Measurements from ENCODE around the gene NCK1.

The NCK1 gene

GRCh38 chr3:136908297-136908696, 46.3 kb downstream of the NCK1 start:
- no peak for DNase-seq (ENCODE audit: low read depth in 2 of 2)

- DNase-seq (ENCODE audit: low read depth in 2 of 2), result no peak
These were observed 47.2 kb downstream of the NCK1 start for GRCh38 chr3:136909187-136909586.

GRCh38 chr3:136910697-136911096, 48.7 kb downstream of the NCK1 start:
- no peak for DNase-seq (ENCODE audit: low read depth in 2 of 2)

DNA sequence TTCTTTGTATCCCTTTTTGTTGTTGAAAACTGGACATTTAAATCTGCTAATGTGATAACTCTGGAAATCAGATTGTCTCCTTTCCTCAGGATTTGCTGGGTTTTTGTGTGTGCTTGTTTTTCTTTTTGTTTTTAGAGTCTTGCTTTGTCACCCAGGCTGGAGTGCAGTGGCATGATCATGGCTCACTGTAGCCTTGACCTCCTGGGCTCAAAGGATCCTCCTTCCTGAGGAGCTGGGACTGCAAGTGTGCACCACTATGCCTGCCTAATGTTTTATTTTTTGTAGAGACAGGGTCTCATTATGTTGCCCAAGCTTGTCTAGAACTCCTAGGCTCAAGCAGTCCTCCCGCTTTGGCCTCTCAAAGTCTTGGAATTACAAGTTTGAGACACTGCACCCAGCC, 51.2 kb downstream of the NCK1 start:
- DNase-seq (ENCODE audit: low read depth in 2 of 2), result no peak

DNA sequence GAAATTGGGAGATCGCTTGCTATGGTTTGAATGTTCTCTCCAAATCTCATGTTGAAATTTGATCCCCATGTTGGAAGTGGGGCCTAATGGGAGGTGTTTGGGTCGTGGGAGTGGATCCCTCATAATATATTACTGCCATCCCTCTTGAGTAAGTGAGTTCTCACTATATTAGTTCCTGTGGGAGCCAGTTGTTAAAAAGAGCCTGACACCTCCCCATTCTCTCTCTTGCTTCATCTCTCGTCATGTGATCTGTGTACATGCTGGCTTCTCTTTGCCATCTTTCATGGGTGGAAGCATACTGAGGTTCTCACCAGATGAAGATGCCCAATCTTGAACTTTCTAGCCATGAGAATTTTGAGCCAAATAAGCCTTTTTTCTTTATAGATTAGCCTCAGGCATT, 52.7 kb downstream of the NCK1 start:
- DNase-seq (ENCODE audit: low read depth in 2 of 2), result no peak

- DNase-seq (ENCODE audit: low read depth in 2 of 2), result no peak
These were observed 54.2 kb downstream of the NCK1 start for GRCh38 chr3:136916223-136916622.

DNA sequence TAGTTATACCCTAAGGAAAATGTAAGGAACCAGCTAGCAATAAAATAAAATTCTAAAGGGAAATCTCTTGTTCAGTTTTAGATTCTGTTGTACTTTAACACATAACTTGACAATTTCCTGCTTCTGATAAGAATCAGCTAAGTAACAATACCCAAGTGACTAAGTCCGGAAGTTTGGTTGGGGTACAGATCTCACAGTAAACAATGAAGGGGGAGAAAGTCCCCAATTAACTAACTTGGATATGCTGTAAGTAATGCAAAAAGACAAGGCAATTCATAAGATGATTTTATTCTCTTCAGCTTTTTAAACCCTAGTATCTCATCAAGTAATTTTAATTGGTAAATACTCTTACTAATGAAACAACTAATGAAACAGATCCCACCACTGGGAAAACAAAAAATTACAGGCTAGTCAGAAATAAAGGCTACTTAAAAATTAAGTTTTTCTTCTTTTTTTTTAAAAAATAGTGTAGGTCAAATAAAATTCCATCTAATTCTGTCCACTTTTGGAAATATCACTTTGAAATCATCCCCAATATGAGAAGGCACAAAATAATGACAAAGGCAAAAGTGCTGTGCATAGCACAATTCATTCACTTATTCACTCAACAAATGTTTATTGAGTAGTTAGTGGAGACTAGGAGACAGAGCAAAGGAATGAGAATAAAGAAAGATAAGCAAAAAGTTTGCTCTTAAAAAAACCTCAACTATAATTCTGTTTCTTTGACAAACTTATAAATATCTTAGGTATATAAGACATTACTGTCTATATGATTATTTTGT, 58.0 kb downstream of the NCK1 start:
- DNase-seq (ENCODE audit: low read depth in 2 of 2), result no peak

DNA sequence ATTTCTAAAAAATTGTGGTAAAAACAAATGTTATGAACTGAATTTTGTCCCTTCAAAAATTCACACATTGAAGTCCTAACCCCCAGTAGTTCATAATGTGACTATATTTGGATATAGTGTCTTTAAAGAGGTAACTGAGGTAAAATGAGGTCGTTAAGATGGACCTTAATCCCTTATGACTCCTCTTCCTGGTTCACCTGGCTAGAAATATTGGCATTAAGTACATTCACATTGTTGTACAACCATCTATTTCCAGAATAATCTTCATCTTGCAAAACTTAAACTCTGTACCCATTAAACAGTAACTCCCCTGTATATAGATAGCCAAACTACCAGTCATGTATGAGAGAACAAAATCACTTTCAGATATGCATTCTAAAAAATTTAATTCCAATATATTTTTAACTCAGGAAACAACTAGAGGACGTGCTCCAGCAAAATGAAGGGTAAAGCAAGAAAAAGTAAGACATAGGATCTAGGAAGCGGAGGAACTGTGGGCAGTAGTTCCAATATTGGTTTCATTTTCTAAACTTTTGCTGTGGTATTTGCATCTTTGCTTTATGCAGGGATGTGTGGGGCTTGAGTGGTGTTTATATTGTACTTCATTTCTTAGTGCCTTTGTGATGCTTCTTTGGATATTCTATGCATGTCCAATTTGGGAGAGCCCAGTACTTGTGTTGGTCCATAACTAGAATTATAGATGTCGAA, 59.0 kb downstream of the NCK1 start:
- DNase-seq (ENCODE audit: low read depth in 2 of 2), result no peak

GRCh38 chr3:136925425-136926190, 63.6 kb downstream of the NCK1 start:
- no peak for DNase-seq (ENCODE audit: low read depth in 2 of 2)

GRCh38 chr3:136928240-136928639, 66.2 kb downstream of the NCK1 start:
- DNase-seq (ENCODE audit: low read depth in 2 of 2), result no peak

DNA sequence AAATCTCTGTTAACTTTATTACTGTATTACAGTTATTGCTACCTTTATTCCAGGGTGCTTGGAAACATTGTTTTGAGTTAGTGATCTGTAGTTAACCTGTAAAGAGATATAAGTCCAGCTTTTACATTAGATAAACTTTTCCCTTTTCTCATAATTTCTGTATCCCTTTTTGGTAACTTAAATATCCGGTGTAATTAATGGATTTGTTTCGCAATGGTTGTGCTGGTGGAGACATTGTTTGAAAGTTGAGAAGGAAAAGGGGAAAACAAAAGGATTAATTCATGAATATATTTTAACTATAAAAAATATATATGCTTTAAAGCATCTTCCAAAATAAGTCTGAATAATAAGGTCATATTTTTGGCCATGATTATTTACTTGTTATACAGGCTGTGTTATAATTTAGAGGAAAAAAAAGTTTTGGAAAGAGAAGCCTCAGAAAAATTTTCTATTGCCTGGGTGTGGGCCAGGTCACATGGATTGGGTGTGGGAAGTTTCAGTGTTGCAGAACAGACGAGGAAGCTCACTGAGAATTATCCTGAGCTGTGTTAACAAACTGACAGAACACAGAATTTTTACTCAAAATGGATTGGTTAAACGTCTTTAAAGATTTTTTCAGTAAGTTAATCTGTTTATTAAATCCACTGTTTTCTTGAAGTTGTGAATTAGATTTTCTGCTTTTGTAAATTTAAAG, 68.1 kb downstream of the NCK1 start:
- no peak for DNase-seq (ENCODE audit: low read depth in 2 of 2)

DNA sequence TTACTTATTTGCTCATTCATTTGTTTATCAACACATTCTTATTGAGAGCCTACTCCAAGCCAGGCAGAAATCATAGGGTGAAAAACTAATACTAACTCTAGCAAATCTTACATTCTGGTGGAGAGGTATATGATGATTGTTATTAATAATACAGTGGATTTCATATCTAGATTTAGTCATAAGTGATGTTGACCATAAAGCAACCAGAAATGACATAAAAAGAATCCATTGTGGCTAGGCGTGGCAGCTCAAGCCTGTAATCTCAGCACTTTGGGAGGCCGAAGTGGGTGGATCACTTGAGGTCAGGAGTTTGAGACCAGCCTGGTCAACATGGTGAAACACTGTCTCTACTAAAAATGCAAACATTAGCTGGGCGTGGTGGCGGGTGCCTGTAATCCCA, 69.6 kb downstream of the NCK1 start:
- DNase-seq (ENCODE audit: low read depth in 2 of 2), result no peak

- DNase-seq (ENCODE audit: low read depth in 2 of 2), result no peak
These were observed 70.5 kb downstream of the NCK1 start for GRCh38 chr3:136932523-136932922.

DNA sequence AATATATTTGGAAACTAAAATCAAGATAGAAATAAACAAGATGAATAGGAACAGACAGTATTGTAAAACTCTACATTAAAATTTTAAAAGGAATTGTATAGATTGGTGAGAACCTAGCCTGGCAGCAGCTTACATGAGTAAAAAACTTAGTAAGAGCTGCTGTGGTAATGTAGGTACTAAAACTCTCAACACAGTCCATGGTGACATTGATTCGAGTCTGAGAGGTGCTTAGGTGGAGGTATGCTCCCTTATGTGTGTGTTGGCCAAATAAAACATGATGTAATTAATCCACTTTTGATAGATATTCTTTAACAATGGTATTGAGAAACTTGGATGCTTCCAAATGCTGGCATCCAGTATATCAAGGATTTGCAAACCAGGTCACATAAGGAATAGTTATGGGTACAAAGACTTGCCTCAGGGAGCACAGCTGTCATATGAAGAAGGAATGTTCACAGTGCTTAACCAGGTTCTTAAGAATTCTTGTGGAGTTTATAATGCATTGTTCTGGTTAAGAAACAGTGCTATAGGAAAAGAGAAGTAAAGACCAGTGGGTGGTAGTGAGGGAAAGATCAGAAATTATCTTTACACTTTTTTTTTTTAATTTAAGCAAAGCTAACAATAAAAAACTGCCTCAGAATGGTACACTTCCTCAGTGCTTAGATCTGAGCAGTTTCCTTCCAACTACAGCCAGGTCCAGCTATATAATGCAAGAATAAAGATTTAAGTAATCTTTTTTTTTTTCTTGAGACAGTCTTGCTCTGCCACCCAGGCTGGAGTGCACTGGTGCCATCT, 71.2 kb downstream of the NCK1 start:
- no peak for DNase-seq (ENCODE audit: low read depth in 2 of 2)

DNA sequence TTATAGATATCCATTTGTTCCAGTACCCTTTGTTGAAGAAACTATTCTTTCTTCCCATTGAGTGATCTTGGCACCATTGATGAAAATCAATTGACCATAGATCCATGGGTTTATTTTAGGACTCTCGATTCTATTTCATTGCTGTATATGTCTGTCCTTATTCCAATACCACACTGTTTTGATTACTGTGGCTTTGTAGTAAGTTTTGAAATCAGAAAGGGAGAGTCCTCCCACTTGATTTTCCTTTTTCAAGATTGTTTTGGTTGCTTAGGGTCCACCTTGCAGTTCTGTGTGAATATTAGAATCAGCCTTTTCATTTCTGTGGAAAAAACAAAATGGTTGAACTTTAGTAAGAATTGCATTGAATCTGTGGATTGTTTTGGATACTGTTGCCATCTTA, 75.2 kb downstream of the NCK1 start:
- DNase-seq (ENCODE audit: low read depth in 2 of 2), result no peak

GRCh38 chr3:136937851-136938250, 75.8 kb downstream of the NCK1 start:
- DNase-seq (ENCODE audit: low read depth in 2 of 2), result no peak

- no peak for DNase-seq (ENCODE audit: low read depth in 2 of 2)
These were observed 76.3 kb downstream of the NCK1 start for GRCh38 chr3:136938334-136938733.

- DNase-seq (ENCODE audit: low read depth in 2 of 2), result no peak
These were observed 77.5 kb downstream of the NCK1 start for GRCh38 chr3:136939489-136939888.

DNA sequence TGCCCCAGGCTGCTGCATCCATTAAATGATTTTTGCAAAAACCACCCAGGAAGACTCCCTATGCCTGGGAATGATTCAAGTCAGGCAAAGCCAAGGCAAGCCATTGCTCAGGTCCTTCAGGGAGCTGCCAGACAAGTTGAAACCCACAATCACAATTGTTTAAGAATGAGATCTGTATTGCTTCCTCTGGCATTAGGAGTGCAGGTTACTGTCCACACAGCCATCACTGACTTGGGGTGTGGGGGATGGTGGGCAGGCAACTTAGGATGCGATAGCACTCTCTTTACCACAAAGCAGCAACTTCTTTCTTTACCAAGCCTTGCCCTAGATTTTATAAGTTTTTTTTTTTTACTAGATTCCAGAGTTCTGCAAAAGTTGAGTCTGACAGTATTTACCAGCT, 80.8 kb downstream of the NCK1 start:
- DNase-seq (ENCODE audit: low read depth in 2 of 2), result no peak

GRCh38 chr3:136943436-136943835, 81.4 kb downstream of the NCK1 start:
- no peak for DNase-seq (ENCODE audit: low read depth in 2 of 2)

- no peak for DNase-seq (ENCODE audit: low read depth in 2 of 2)
These were observed 85.0 kb downstream of the NCK1 start for GRCh38 chr3:136946978-136947377.

Measured in stimulated activated CD8-positive, alpha-beta memory T cell treated with anti-CD3 and anti-CD28 coated beads, Interleukin-7, amount 100 ng/mL, for 4 hours (primary cell).